ENCODE data around the gene BCR. TPM values are rescaled to one million over a fixed set of nuclear protein-coding genes. Genes with fewer than 3 reads are reported as not detected.

BCR gene
- total and polyA plus RNA-seq, 12 donors, result 10.9 to 33.4 (median 25.8) TPM

- Histone ChIP-seq H3K27ac (peak overlapping the region in 7 of 10 donors; percentile 20 to 77 (median 67)), H3K9me3 (no peaks in the 10 kb centered on the region), H3K4me1 (peaks cover 42 to 99% (median 90%) of the 10 kb centered on the region in 9 donors), H3K36me3 (peaks cover 0 to 5% (median 0%) of the 10 kb centered on the region in 9 donors), H3K27me3 (no peaks in the 10 kb centered on the region), H3K4me3 (no peak overlapping the region)
- 80 to 81% methylated on average over 16 of the region's 16 CpGs for WGBS, 2 donors
- ATAC-seq (no peak), DNase-seq (no peak)
- no peak for TF ChIP-seq CTCF (IDR thresholded peaks at IDR 0.05)
- intact Hi-C loops (cut with DNase I), result loop anchor here in 2 of 10 donors (5.0 kb wide), 1 partner anchor 34 kb away; the partner anchor contains the start of gene BCR (in 2 of the 2)
These were observed 36.3 kb downstream of the BCR start for GRCh38 chr22:23216461-23217170.

GRCh38 chr22:23217171-23218052, 37.1 kb downstream of the BCR start:
- no peaks in the 10 kb centered on the region for H3K9me3 ChIP-seq
- ATAC-seq (peak in 7 of 8 donors; percentile 39 to 79 (median 69)), DNase-seq (peak; percentile 53 to 61)
- WGBS, 2 donors, result 68 to 77% methylated on average over 16 of the region's 16 CpGs
- peaks cover 0 to 2% (median 0%) of the 10 kb centered on the region in 9 donors for H3K36me3 ChIP-seq
- no peak overlapping the region for H3K4me3 ChIP-seq
- H3K27me3 ChIP-seq, result no peaks in the 10 kb centered on the region
- peaks cover 42 to 100% (median 90%) of the 10 kb centered on the region in 9 donors for H3K4me1 ChIP-seq
- intact Hi-C loops (cut with DNase I), result loop anchor here in 2 of 10 donors (5.0 kb wide), 1 partner anchor 35 kb away; the partner anchor contains the start of gene BCR (in 2 of the 2)
- peak overlapping the region; percentile 1 to 78 (median 67) for H3K27ac ChIP-seq
- no peak for TF ChIP-seq CTCF (IDR thresholded peaks at IDR 0.05)

- intact Hi-C loops (cut with DNase I), result loop anchor here in 2 of 10 donors (5.0 kb wide), 1 partner anchor 36 kb away; the partner anchor contains the start of gene BCR (in 2 of the 2)
- no peak for DNase-seq
- no peaks in the 10 kb centered on the region for H3K9me3 ChIP-seq
- 78% methylated on average over 12 of the region's 12 CpGs for WGBS, 2 donors
- no peak overlapping the region for H3K4me3 ChIP-seq
- H3K4me1 ChIP-seq, result peaks cover 45 to 100% (median 90%) of the 10 kb centered on the region in 9 donors
- no peak for TF ChIP-seq CTCF (IDR thresholded peaks at IDR 0.05)
- H3K36me3 ChIP-seq, result no peaks in the 10 kb centered on the region
- ATAC-seq, result peak in 3 of 8 donors; percentile 0 to 16 (median 2)
- H3K27ac ChIP-seq, result peak overlapping the region; percentile 1 to 78 (median 67)
- H3K27me3 ChIP-seq, result no peaks in the 10 kb centered on the region
These were observed 38.0 kb downstream of the BCR start for GRCh38 chr22:23218053-23218866.
